ENCODE measurements around the gene ZIC5.
"Not testable (repeated sequence)": the region's sequence is repeated elsewhere in the genome, so short reads cannot be mapped to it uniquely, and the experiment has no call there.

ZIC5 gene

DNA sequence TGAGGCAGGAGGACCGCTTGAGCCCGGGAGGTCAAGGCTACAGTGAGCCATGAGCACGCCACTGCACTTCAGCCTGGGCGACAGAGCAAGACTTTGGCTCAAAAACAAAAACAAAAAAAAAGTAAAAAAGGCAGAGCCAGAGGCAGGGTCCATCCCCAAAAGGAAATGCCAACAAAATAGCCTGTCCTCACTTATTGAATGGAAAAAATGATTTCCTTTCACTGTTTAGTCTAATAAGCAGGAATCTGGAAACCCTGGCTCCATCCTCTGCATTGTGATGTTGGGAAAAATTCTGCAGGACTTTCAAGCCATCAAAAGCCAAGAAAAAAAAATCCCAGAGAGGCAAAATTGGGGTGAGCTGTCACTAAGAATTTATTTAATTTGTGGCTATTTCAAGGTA is 23.2 kb downstream of the ZIC5 start:
- in situ Hi-C loops (cut with MboI; ENCODE audit: low pct_unique_long_range_greater_than_20kb, low sequenced_read_pairs, unreplicated experiment): no loop called here
- TF ChIP-seq, protein P1, sequence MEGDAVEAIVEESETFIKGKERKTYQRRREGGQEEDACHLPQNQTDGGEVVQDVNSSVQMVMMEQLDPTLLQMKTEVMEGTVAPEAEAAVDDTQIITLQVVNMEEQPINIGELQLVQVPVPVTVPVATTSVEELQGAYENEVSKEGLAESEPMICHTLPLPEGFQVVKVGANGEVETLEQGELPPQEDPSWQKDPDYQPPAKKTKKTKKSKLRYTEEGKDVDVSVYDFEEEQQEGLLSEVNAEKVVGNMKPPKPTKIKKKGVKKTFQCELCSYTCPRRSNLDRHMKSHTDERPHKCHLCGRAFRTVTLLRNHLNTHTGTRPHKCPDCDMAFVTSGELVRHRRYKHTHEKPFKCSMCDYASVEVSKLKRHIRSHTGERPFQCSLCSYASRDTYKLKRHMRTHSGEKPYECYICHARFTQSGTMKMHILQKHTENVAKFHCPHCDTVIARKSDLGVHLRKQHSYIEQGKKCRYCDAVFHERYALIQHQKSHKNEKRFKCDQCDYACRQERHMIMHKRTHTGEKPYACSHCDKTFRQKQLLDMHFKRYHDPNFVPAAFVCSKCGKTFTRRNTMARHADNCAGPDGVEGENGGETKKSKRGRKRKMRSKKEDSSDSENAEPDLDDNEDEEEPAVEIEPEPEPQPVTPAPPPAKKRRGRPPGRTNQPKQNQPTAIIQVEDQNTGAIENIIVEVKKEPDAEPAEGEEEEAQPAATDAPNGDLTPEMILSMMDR (IDR thresholded peaks at IDR 0.05; ENCODE audit: extremely low read depth, insufficient read depth, missing control alignments): no peak
- DNase-seq (ENCODE audit: low spot score): no peak

DNA sequence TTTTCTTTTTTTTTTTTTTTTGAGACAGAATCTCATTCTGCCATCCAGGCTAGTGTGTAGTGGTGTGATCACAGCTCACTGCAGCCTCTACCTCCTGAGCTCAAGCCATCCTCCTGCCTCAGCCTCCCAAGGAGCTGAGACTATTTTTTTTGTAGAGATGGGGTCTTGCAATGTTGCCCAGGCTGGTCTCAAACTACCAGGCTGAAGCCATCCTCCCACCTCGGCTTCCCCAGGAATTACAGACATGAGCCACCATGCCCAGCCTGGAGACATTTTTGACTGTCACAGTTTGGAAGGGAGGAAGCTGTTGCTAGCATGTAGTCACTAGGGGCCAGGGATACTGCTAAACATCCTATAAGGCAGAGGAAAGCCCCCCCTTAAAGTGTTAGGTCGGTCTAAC is 23.9 kb downstream of the ZIC5 start:
- TF ChIP-seq, protein P1 (IDR thresholded peaks at IDR 0.05; ENCODE audit: extremely low read depth, insufficient read depth, missing control alignments): no peak
- in situ Hi-C loops (cut with MboI; ENCODE audit: low pct_unique_long_range_greater_than_20kb, low sequenced_read_pairs, unreplicated experiment): no loop called here
- no peak for DNase-seq (ENCODE audit: low spot score)

DNA sequence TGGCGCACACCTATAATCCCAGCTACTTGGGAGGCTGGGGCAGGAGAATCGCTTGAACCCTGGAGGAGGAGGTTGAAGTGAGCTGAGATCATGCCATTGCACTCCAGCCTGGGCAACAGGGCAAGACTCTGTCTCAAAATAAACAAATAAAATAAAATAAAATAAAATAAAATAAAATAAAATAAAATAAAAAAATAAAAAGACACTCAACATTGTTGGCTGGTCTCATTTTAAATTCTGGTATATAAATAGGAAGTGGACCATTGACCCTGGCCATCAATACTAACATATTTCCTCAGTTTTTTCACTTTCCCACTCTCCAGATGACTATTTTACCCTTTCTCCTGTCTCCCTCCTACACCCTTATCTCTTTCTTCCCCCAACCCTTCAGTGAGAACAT is 26.1 kb downstream of the ZIC5 start:
- DNase-seq (ENCODE audit: low spot score); in situ Hi-C loops (cut with MboI; ENCODE audit: low pct_unique_long_range_greater_than_20kb, low sequenced_read_pairs, unreplicated experiment): not testable (repeated sequence)

DNA sequence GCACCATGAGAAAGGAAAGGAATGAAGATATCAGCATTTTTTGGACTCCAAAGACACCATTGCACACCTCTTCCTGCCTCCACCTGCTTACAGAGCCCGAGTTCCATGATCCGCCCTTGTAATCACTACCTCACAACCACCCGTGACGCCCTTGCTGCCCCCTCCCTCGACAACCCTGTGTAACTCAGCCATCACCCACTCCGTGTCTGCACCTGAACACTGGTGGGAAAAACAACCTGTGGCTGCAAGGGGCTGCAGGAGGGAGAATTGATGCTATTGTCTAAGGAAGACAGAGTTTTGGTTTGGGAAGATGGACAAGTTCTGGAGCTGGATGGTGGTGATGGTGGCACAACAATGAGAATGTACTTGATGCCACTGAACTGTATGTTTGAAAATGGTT is 27.0 kb downstream of the ZIC5 start:
- TF ChIP-seq, protein P1 (IDR thresholded peaks at IDR 0.05; ENCODE audit: extremely low read depth, insufficient read depth, missing control alignments): no peak
- in situ Hi-C loops (cut with MboI; ENCODE audit: low pct_unique_long_range_greater_than_20kb, low sequenced_read_pairs, unreplicated experiment): no loop called here

DNA sequence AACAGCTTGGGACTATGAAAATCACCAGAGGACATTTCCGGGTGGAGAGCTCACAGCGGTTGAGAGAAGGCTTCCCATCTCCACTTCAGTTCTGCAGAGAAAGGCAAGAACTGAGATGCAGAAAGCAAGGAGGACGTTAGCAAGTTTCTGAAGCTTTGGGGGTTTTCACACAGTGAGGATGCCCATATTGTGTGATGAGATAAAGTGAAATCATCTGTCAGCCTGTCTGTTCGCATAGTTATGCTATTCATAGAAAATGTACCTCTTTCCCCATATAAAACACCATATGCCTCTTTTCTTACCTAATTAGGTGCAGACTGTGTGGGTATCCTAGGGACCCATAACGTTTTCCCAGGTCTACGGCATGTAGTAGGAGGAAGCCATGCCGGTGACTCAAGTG is 27.5 kb downstream of the ZIC5 start:
- TF ChIP-seq, protein P1 (IDR thresholded peaks at IDR 0.05; ENCODE audit: extremely low read depth, insufficient read depth, missing control alignments): no peak
- in situ Hi-C loops (cut with MboI; ENCODE audit: low pct_unique_long_range_greater_than_20kb, low sequenced_read_pairs, unreplicated experiment): no loop called here
- DNase-seq (ENCODE audit: low spot score): no peak

More for the DNA sequence above, 27.0 kb downstream of the ZIC5 start:
- no peak for DNase-seq (ENCODE audit: low spot score)

DNA sequence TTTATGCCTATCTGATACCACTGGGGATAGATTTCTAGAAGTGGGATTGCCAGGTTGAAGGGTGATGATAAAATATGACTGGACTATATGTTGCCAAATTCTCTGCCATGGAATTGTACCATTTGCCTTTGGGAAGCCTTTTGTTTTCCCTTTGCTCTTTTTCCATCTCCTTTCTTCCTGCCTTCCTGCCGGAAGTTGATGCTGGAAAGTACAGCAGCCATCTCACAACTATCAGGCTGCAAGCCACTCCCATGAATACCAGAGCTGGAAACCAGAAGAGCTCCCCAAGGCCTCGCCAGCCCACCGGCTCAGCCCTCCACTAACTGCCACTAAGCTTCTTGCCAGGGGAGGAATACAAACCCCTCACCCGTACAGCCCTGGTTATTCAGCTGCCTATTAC is 29.7 kb downstream of the ZIC5 start:
- TF ChIP-seq, protein P1 (IDR thresholded peaks at IDR 0.05; ENCODE audit: extremely low read depth, insufficient read depth, missing control alignments): no peak
- in situ Hi-C loops (cut with MboI; ENCODE audit: low pct_unique_long_range_greater_than_20kb, low sequenced_read_pairs, unreplicated experiment): no loop called here
- no peak for DNase-seq (ENCODE audit: low spot score)

DNA sequence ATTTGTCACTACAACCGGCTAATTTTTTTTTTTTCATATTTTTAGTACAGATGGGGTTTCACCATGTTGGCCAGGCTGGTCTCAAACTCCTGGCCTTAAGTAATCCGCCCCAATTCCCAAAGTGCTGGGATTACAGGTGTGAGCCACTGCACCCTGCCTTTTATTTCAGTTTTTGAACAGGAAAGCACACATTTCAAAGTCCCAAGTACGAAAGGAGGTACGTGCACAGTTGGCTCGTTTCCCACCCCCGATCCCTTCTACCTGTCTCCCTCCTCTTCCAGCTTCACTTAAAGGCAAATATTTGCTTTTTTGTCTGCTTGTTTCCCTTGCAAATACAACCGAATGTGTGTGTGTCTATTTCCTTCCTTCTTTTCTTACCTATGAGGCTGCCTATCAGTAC is 30.5 kb downstream of the ZIC5 start:
- DNase-seq (ENCODE audit: low spot score): no peak
- TF ChIP-seq, protein P1 (IDR thresholded peaks at IDR 0.05; ENCODE audit: extremely low read depth, insufficient read depth, missing control alignments): no peak
- in situ Hi-C loops (cut with MboI; ENCODE audit: low pct_unique_long_range_greater_than_20kb, low sequenced_read_pairs, unreplicated experiment): no loop called here
